ENCODE measurements around the gene STRN3. TPM values are rescaled to one million over a fixed set of nuclear protein-coding genes. Genes with fewer than 3 reads are reported as not detected.
"Not testable (repeated sequence)": the region's sequence is repeated elsewhere in the genome, so short reads cannot be mapped to it uniquely, and the experiment has no call there.

Gene STRN3
- total and polyA plus RNA-seq, 2 experiments from 2014 or later, result 10.1 to 53.8 TPM

- H3K79me2 ChIP-seq, result peaks cover 100% of the 10 kb centered on the region
- H2AFZ ChIP-seq, result no peak overlapping the region
- no peaks in the 10 kb centered on the region for H3K27me3 ChIP-seq
- no peaks in the 10 kb centered on the region for H3K9me3 ChIP-seq (ENCODE audit: low read depth)
- TF ChIP-seq CTCF (IDR thresholded peaks at IDR 0.05; ENCODE audit: poor library complexity) (no peak), EZH2 (IDR thresholded peaks at IDR 0.05; ENCODE audit: borderline replicate concordance) (no peak), EZH2phosphoT487 (IDR thresholded peaks at IDR 0.05; ENCODE audit: low read depth, severe bottlenecking, unreplicated experiment) (no peak)
- H3K27ac ChIP-seq, result no peak overlapping the region
- no peaks in the 10 kb centered on the region for H3K36me3 ChIP-seq (replicated peaks; ENCODE audit: insufficient read depth, low read depth)
- H3K4me2 ChIP-seq, result no peak overlapping the region
- no peaks in the 10 kb centered on the region for H3K9me2 ChIP-seq (replicated peaks; ENCODE audit: insufficient read depth)
- 85% methylated on average over 3 of the region's 3 CpGs for WGBS (ENCODE audit: low lambda C conversion rate, missing lambda C conversion rate)
- no peak overlapping the region for H3K4me3 ChIP-seq
- no peak for DNase-seq (ENCODE audit: low spot score)
- peaks cover 85% of the 10 kb centered on the region for H4K20me1 ChIP-seq (ENCODE audit: insufficient read depth, poor library complexity, severe bottlenecking)
- no peaks in the 10 kb centered on the region for H3K4me1 ChIP-seq (ENCODE audit: insufficient read depth)
Measured at GRCh38 chr14:31010935-31011334, 15.2 kb downstream of the STRN3 start.

- Histone ChIP-seq H3K4me3 (no peak overlapping the region), H4K20me1 (ENCODE audit: insufficient read depth, poor library complexity, severe bottlenecking) (peaks cover 84% of the 10 kb centered on the region), H3K9me2 (replicated peaks; ENCODE audit: insufficient read depth) (no peaks in the 10 kb centered on the region), H3K27ac (no peak overlapping the region), H2AFZ (no peak overlapping the region), H3K4me2 (no peak overlapping the region), H3K27me3 (no peaks in the 10 kb centered on the region), H3K4me1 (ENCODE audit: insufficient read depth) (no peaks in the 10 kb centered on the region), H3K36me3 (replicated peaks; ENCODE audit: insufficient read depth, low read depth) (no peaks in the 10 kb centered on the region), H3K79me2 (peaks cover 100% of the 10 kb centered on the region), H3K9me3 (ENCODE audit: low read depth) (no peaks in the 10 kb centered on the region)
- WGBS (ENCODE audit: low lambda C conversion rate, missing lambda C conversion rate), result 95% methylated on average over 3 of the region's 3 CpGs
- no peak for TF ChIP-seq EZH2 (IDR thresholded peaks at IDR 0.05; ENCODE audit: borderline replicate concordance)
- no peak for TF ChIP-seq CTCF (IDR thresholded peaks at IDR 0.05; ENCODE audit: poor library complexity)
- TF ChIP-seq EZH2phosphoT487 (IDR thresholded peaks at IDR 0.05; ENCODE audit: low read depth, severe bottlenecking, unreplicated experiment), result no peak
- no peak for DNase-seq (ENCODE audit: low spot score)
Measured at GRCh38 chr14:31009836-31010574, 16.2 kb downstream of the STRN3 start.

GRCh38 chr14:31006703-31007102 lies 19.5 kb downstream of the STRN3 start:
- Histone ChIP-seq H2AFZ (no peak overlapping the region), H3K4me2 (no peak overlapping the region), H3K4me3 (no peak overlapping the region), H4K20me1 (ENCODE audit: insufficient read depth, poor library complexity, severe bottlenecking) (peaks cover 68% of the 10 kb centered on the region), H3K9me2 (replicated peaks; ENCODE audit: insufficient read depth) (no peaks in the 10 kb centered on the region), H3K27me3 (no peaks in the 10 kb centered on the region), H3K79me2 (peaks cover 98% of the 10 kb centered on the region), H3K36me3 (replicated peaks; ENCODE audit: insufficient read depth, low read depth) (no peaks in the 10 kb centered on the region), H3K9me3 (ENCODE audit: low read depth) (no peaks in the 10 kb centered on the region), H3K27ac (no peak overlapping the region), H3K4me1 (ENCODE audit: insufficient read depth) (no peaks in the 10 kb centered on the region)
- TF ChIP-seq EZH2phosphoT487 (IDR thresholded peaks at IDR 0.05; ENCODE audit: low read depth, severe bottlenecking, unreplicated experiment), result no peak
- TF ChIP-seq CTCF (IDR thresholded peaks at IDR 0.05; ENCODE audit: poor library complexity), result no peak
- TF ChIP-seq EZH2 (IDR thresholded peaks at IDR 0.05; ENCODE audit: borderline replicate concordance), result no peak
- WGBS (ENCODE audit: low lambda C conversion rate, missing lambda C conversion rate), result 100% methylated on average over 1 of the region's 1 CpG
- no peak for DNase-seq (ENCODE audit: low spot score)

DNA sequence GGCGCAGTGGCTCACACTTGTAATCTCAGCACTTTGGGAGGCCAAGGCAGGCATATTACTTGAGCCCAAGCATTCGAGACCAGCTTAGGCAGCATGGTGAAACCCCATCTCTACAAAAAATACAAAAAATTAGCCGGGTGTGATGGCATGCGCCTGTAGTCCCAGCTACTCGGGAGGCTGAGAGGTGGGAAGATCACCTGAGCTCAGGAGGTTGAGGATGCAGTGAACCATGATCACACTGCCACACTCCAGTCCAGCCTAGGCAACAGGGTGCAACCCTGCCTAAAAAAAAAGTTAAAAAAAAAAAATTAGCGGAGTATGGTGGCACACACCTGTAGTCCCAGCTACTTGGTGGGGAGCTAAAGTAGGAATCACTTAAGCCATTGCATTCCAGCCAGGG lies 22.2 kb downstream of the STRN3 start:
- H4K20me1 ChIP-seq (ENCODE audit: insufficient read depth, poor library complexity, severe bottlenecking), result peaks cover 68% of the 10 kb centered on the region
- not testable (repeated sequence) for H3K27ac ChIP-seq

More for the DNA sequence above, 22.2 kb downstream of the STRN3 start:
- 96% methylated on average over 6 of the region's 6 CpGs for WGBS (ENCODE audit: low lambda C conversion rate, missing lambda C conversion rate)
- not testable (repeated sequence) for DNase-seq (ENCODE audit: low spot score); H3K36me3 ChIP-seq (replicated peaks; ENCODE audit: insufficient read depth, low read depth); H3K4me2 ChIP-seq; H2AFZ ChIP-seq; H3K27me3 ChIP-seq; H3K4me3 ChIP-seq; H3K9me3 ChIP-seq (ENCODE audit: low read depth); H3K4me1 ChIP-seq (ENCODE audit: insufficient read depth); H3K9me2 ChIP-seq (replicated peaks; ENCODE audit: insufficient read depth)
- peaks cover 98% of the 10 kb centered on the region for H3K79me2 ChIP-seq
